IMR-90 (cell line): ENCODE data around the gene COL25A1.

ENCODE experiments used
- CEBPB ChIP-seq: IDR thresholded peaks from 2 replicates; pipeline ENCODE4 v1.6.1; 2012; ENCODE audit warnings: low read depth, low read length, improper control_type of control experiment
- FOS ChIP-seq: fragments of 150-350 bp; IDR thresholded peaks from 2 replicates; pipeline ENCODE4 v1.6.1; 2016; ENCODE audit warnings: low read depth, low read length
- POLR2A ChIP-seq: IDR thresholded peaks from 2 replicates; pipeline ENCODE4 v1.6.1; 2012; ENCODE audit warnings: mild to moderate bottlenecking, low read depth, low read length
- RAD21 ChIP-seq: IDR thresholded peaks from 2 replicates; pipeline ENCODE4 v1.6.1; 2012; ENCODE audit warnings: low read length, improper control_type of control experiment
- TF ChIP-seq, protein P1 (sequence below): conservative IDR thresholded peaks from 2 replicates; pipeline ENCODE4 v1.5.1; 2012; ENCODE audit warnings: mild to moderate bottlenecking, low read depth, low read length, improper control_type of control experiment

DNA sequence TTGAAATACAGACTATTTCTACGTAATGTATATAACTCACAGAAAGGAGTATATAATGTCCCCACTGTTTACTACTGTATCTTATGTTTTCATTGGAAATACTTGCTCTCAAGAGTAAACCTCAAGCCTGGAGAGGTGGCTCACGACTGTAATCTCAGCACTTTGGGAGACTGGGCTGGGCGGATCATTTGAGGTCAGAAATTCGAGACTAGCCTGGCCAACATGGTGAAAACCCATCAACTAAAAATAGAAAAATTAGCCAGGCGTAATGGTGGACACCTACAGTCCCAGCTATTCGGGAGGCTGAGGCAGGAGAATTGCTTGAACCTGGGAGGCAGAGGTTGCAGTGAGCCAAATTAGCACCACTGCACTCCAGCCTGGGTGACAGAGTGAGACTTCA, 92.8 kb downstream of the COL25A1 start:
- TF ChIP-seq FOS (no peak), RAD21 (no peak), CEBPB (no peak), POLR2A (no peak)
- TF ChIP-seq, protein P1, sequence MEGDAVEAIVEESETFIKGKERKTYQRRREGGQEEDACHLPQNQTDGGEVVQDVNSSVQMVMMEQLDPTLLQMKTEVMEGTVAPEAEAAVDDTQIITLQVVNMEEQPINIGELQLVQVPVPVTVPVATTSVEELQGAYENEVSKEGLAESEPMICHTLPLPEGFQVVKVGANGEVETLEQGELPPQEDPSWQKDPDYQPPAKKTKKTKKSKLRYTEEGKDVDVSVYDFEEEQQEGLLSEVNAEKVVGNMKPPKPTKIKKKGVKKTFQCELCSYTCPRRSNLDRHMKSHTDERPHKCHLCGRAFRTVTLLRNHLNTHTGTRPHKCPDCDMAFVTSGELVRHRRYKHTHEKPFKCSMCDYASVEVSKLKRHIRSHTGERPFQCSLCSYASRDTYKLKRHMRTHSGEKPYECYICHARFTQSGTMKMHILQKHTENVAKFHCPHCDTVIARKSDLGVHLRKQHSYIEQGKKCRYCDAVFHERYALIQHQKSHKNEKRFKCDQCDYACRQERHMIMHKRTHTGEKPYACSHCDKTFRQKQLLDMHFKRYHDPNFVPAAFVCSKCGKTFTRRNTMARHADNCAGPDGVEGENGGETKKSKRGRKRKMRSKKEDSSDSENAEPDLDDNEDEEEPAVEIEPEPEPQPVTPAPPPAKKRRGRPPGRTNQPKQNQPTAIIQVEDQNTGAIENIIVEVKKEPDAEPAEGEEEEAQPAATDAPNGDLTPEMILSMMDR: no peak
